ENCODE data around the gene SMIM36.

DNA sequence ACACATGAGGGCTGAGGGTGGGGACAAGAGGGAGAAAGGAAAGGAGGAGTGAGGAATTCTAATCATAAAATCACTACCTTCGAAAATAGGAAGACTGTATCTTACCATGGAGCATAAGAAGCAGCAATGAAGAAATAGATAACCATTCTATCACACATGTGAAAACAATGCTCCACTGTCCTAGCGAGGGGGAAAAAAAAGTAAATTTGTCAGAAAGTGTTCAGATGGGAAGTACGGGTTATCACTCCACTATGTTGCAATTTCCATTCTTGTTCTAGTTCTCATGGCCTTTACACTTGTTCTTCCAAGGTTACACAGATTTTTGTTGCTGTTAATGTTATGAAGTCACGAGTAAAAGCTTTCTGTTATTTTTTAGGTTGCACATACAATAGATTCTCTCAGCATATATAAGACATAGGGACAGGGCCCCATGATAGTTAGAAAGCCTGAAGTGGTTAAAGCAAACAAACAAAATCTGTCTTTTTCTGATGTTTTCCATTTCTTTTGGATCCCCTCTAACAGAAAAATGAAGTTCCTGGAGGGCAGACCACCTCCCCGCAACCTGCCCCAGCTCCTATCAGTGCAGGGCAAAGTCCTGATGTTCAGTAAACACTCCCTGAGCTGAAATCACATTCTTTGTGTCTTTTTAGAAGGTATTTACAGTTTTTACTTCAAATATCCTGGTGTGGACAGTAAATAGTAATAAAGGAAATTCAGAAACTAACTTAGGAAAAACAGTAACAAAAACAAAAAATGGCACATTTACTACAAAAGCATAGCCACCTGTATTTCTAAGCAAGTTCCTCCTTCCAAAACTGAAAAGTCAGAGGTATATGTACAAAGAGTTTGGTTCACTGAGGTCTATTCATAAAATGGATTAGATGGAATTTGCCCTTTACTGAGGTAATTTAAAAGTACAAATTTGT lies 103.3 kb downstream of the SMIM36 start:
- TF ChIP-seq, protein P1, sequence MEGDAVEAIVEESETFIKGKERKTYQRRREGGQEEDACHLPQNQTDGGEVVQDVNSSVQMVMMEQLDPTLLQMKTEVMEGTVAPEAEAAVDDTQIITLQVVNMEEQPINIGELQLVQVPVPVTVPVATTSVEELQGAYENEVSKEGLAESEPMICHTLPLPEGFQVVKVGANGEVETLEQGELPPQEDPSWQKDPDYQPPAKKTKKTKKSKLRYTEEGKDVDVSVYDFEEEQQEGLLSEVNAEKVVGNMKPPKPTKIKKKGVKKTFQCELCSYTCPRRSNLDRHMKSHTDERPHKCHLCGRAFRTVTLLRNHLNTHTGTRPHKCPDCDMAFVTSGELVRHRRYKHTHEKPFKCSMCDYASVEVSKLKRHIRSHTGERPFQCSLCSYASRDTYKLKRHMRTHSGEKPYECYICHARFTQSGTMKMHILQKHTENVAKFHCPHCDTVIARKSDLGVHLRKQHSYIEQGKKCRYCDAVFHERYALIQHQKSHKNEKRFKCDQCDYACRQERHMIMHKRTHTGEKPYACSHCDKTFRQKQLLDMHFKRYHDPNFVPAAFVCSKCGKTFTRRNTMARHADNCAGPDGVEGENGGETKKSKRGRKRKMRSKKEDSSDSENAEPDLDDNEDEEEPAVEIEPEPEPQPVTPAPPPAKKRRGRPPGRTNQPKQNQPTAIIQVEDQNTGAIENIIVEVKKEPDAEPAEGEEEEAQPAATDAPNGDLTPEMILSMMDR (IDR thresholded peaks at IDR 0.05), result no peak
- TF ChIP-seq EP300 (IDR thresholded peaks at IDR 0.05), result no peak
